A172 (cell line): Measurements from ENCODE around the gene BARX1. TPM values are rescaled to one million over a fixed set of nuclear protein-coding genes. Genes with fewer than 3 reads are reported as not detected.
"Not testable (repeated sequence)": the region's sequence is repeated elsewhere in the genome, so short reads cannot be mapped to it uniquely, and the experiment has no call there.

Source experiments
- DNase-seq: peaks from one replicate; pipeline ENCODE4 v3.0.0-alpha.2; 2015; ENCODE audit warnings: low spot score
- total RNA-seq: library from RNA; depleted of rRNA; stranded (reverse); fragments of >200 nt; shearing (Covaris generic); gene quantifications from 2 replicates; pipeline ENCODE4 v1.2.3, GENCODE V29; 2014; rRNA removed

The BARX1 gene
- total RNA-seq = not detected in 2 replicates

- no peak for DNase-seq
Observed at GRCh38 chr9:93955111-93955980, at the start of gene BARX1. BARX1 (minus strand) TSS chr9:93955355; CDS start chr9:93955146, 209 bp downstream.

- peak; percentile 68 for DNase-seq
Observed at GRCh38 chr9:94002316-94003140, 47.4 kb upstream of the BARX1 start.

- no peak for DNase-seq
Observed at GRCh38 chr9:93996863-93997262, 41.7 kb upstream of the BARX1 start.

GRCh38 chr9:93996367-93996766 is 41.2 kb upstream of the BARX1 start:
- no peak for DNase-seq

- DNase-seq = no peak
Observed at GRCh38 chr9:93994545-93994944, 39.4 kb upstream of the BARX1 start.

GRCh38 chr9:93994132-93994531 is 39.0 kb upstream of the BARX1 start:
- no peak for DNase-seq

GRCh38 chr9:93992830-93993229 is 37.7 kb upstream of the BARX1 start:
- no peak for DNase-seq

- DNase-seq = no peak
Observed at GRCh38 chr9:93990448-93990847, 35.3 kb upstream of the BARX1 start.

- DNase-seq = no peak
Observed at GRCh38 chr9:93988056-93988455, 32.9 kb upstream of the BARX1 start.

- DNase-seq = no peak
Observed at GRCh38 chr9:93984860-93985259, 29.7 kb upstream of the BARX1 start.

- no peak for DNase-seq
Observed at GRCh38 chr9:93983875-93984274, 28.7 kb upstream of the BARX1 start.

GRCh38 chr9:93979721-93980120 is 24.6 kb upstream of the BARX1 start:
- DNase-seq = no peak

- no peak for DNase-seq
Observed at GRCh38 chr9:93978551-93978950, 23.4 kb upstream of the BARX1 start.

GRCh38 chr9:93976973-93977372 is 21.8 kb upstream of the BARX1 start:
- DNase-seq = no peak

- no peak for DNase-seq
Observed at GRCh38 chr9:93976081-93976480, 20.9 kb upstream of the BARX1 start.

GRCh38 chr9:93975262-93975661 is 20.1 kb upstream of the BARX1 start:
- no peak for DNase-seq

GRCh38 chr9:93974151-93974550 is 19.0 kb upstream of the BARX1 start:
- no peak for DNase-seq

GRCh38 chr9:93972655-93973054 is 17.5 kb upstream of the BARX1 start:
- not testable (repeated sequence) for DNase-seq

GRCh38 chr9:93969328-93969661 is 14.1 kb upstream of the BARX1 start:
- DNase-seq = no peak

- DNase-seq = peak; percentile 69
Observed at GRCh38 chr9:93968451-93969327, 13.5 kb upstream of the BARX1 start.

GRCh38 chr9:93967020-93967803 is 12.1 kb upstream of the BARX1 start:
- no peak for DNase-seq
